Hematopoietic multipotent progenitor cell treated with erythropoietin and hydrocortisone succinate and interleukin-3 and kit ligand, for 4 days (in vitro differentiated cells): ENCODE data around the gene SYTL2.

Experiments used
- DNase-seq: peaks from one replicate; pipeline ENCODE4 v3.0.0-alpha.2; 2015

SYTL2 gene

GRCh38 chr11:85825616-85826015, 14.7 kb upstream of the SYTL2 start:
- no peak for DNase-seq

DNA sequence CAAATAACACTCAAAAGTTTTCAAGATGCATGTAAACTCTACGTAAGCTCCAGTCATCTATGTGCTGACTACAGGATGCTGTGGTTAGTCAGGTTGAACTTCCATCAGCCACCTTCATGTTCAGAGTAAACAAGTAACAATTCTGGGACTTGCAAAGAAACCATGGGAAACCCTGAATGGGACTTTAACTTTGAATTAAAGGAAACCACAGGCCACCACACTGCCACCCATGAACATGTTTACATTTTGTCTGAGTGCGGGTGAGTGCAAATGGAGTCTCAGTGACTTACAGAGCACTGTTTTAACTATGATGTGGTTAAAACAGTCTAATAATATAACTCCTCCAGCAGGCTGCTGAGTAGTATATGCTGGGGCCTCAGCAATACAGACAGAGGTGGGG, 12.9 kb upstream of the SYTL2 start:
- DNase-seq: no peak

DNA sequence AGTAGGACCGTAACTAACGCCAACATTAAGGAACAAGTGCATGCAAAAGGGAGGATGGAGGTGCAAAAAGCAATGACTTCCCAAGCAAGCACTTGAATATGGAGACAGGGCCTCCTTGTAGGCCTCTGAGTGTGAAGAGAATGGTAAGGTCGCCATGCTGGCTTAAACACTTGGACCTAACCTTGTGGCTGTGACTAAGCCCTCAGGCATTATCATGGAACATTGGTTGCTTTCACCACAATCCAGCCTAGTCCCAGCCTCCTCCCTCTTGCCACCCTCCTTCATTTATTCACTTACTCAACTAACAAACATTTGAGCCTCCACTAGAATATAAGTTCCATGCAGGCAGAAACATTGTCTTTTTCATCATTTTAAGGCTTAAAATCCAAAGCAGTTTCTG, 11.9 kb upstream of the SYTL2 start:
- no peak for DNase-seq

- no peak for DNase-seq
Measured at GRCh38 chr11:85821636-85822035, 10.7 kb upstream of the SYTL2 start.

DNA sequence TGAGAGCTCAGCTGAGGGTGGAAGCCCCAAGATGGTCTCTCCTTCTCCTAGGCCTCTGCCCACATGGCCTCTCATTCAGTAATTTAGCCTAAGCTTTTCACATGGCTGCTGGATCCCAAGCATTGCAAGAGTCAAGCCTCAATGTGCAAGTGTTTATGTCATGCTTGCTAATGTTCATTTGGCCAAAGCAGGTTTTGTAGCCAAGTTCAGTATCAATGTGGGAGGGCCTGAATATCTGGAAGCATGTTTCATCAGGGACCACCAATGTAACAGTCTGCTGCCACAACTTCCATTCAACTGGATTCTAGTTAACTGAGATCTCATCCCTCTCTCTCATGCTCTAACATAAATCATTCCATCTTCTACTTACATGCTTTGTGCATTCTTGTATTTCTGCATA, 8.5 kb upstream of the SYTL2 start:
- DNase-seq: no peak

DNA sequence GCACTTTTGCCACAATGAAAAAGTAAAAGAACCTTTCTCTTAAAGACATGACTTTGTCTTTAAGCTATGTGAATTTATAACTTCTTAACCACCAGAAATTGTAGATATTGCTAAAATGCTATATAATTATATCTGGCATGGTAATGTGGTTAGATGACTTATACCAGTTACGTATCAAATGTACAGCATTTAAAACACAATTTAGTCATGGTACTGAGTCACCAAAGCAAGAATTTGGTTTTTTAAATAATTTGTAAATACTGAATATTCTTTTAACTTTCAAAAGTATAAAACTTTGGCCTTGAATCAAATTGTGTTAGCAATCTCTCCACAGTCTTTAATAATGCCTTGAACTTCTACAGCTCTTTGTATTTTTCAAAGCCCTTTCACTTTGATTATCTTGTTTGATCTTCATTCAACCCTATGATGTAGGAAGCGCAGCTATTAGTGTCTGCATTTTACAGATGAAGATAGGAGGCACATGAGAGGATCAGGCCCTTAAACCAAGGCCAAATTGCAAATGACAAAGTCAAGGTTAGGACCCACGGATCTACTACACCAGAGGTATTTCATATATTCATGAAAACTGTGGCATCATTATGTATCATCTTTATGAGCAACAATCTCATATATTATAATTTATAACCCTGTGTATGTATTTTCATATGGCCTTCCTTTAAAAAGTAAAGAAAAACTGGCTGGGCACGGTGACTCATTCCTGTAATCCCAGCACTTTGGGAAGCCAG, 4.4 kb upstream of the SYTL2 start:
- no peak for DNase-seq

GRCh38 chr11:85813721-85814120, 2.8 kb upstream of the SYTL2 start:
- no peak for DNase-seq

DNA sequence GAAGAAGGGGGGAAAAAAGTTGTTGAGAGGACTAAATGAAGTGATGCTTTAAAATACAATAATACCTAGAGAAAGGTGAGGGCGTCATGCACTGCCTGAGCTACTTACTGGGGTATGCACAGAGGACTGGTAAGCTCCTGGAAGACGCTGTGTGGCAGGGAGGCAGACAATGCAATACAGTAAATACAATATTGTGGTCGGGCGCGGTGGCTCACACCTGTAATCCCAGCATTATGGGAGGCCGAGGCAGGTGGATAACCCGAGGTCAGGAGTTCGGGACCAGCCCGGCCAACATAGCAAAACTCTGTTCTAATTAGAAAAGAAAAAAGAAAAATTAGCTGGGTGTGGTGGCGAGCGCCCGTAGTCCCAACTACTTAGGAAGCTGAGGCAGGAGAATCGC, 683 bp upstream of the SYTL2 start:
- DNase-seq: no peak

DNA sequence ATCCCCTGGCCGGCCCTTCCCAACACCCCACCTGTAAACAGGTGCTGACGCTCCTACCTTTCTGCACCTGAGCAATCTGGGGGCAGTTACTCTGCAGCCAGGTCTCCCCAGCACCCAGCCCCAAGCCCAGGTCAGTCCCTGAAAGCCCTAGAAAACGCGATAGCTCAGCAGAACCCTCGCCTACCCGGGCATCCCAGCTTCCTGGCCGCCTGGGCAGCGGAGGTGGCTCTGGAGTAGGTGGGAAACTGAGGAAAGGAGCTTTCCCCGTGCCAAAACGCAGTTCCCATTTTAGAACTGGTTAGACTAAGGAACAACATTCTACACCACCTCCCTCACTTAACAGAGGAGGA, 445 bp downstream of the SYTL2 start:
- DNase-seq: no peak

DNA sequence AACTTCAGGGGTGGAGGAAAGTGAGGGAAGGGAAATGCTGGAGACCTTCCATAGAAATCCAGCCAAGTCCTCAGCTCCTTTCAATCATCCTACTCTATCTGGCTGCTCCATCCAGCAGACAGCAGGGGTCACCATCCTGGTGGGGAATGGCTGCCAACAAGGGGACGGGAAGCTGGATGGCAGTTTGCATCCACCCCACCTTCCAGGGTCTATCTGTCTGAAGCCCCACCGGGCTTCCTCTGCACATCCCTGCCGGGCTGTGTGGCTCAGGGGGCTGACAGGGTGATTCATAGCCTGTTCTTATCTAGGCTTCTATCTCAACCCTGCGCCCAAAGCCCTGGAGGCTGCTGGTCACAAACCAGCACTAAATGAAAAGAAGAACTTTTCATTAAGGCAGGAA, 1.1 kb downstream of the SYTL2 start:
- peak; percentile 66 for DNase-seq

DNA sequence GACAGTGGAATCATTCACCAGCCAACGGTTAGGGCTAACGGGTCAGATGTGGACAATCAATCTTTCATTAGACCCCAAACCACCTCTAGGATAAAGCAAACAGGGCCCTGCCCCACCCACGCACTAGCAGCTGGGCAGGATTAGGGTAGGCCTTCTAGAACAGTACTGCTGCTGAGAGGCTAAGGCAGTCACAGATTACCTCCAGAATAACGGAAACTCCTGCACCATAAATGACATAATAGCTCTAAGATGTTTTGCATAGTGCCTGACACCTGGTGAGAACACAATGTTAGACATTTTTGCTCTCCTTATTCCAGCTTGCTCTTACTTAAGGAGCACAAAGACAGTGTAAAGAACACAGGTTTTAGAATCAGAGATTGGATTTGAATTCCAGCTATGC, 1.8 kb downstream of the SYTL2 start:
- DNase-seq: no peak

GRCh38 chr11:85806876-85807275, 4.1 kb downstream of the SYTL2 start:
- DNase-seq: no peak

DNA sequence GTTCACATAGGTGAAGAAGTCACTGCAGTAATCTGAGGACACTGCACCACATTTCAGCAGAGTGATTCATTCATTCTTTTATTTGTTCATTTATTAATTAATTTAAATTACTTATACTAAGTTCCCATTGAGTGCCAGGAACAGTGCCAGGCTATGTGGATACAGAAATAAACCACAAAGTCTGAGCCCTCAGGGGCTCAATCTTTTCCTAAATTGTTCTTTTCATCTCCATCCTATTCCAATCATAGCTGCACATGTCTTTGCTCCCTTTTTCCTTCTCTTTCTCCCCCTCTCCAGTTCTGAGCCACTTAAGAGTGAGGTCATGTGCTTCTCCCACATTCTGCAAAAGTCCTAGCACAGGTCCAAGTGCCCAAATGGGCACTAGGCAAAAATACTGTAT, 4.9 kb downstream of the SYTL2 start:
- no peak for DNase-seq

GRCh38 chr11:85805387-85805786, 5.6 kb downstream of the SYTL2 start:
- no peak for DNase-seq

GRCh38 chr11:85803920-85804319, 7.0 kb downstream of the SYTL2 start:
- DNase-seq: no peak

DNA sequence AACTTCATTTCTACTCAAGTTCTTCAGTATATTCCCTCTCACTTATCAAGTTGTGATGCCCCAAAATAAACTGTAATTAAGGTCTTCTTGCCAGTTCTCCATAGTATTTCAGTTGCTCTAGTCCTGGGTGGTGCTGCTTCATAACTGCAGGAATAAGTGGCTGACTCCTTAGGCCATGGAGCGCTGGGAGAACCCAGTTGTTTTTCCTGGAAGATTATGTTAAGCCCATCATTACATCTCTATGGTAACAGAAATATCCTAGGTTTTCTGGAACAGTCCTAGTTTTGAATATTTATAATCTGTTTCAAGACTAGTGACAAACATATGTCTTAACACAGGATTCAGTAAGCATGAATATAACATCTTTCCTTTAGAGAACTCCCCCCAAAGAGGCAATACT, 7.6 kb downstream of the SYTL2 start:
- no peak for DNase-seq

GRCh38 chr11:85801527-85801926, 9.4 kb downstream of the SYTL2 start:
- DNase-seq: no peak

- no peak for DNase-seq
Measured at GRCh38 chr11:85800595-85801342, 10.2 kb downstream of the SYTL2 start.

DNA sequence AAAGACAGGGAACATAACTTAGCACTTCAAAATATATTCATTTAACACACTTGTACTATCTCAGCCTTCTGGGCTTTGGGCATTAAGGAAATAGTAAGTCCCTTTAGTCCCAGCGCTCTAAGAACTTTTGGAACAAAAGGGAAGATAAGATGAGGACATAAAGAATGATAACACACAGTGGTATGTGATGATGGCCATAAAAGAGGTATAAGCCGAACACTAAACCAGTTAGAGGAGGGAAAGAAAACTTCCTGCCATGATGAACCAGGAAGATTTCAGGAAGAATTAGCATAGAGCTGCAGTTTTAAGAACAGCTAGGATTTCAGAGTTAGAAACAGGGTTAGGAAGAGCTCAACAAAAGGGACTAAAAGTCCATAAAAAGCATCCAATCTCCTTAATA, 11.8 kb downstream of the SYTL2 start:
- no peak for DNase-seq

DNA sequence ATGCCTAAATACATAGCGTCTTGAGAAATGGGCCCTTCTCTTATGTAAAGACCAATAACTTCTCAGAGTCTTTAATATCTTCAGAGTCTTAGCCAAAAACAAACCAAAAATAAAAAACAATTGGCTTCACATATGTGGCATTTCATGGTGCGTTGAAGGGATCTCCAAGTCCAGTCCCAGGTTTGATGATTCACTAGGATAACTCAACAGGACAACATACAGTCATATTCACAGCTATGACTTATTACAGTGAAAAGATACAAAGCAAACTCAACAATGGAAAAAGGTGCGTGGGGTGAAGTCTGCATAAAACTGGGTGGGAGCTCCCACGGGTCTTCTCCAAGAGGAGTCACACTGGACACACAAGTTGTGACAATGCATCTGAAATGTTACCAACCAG, 12.6 kb downstream of the SYTL2 start:
- DNase-seq: no peak

DNA sequence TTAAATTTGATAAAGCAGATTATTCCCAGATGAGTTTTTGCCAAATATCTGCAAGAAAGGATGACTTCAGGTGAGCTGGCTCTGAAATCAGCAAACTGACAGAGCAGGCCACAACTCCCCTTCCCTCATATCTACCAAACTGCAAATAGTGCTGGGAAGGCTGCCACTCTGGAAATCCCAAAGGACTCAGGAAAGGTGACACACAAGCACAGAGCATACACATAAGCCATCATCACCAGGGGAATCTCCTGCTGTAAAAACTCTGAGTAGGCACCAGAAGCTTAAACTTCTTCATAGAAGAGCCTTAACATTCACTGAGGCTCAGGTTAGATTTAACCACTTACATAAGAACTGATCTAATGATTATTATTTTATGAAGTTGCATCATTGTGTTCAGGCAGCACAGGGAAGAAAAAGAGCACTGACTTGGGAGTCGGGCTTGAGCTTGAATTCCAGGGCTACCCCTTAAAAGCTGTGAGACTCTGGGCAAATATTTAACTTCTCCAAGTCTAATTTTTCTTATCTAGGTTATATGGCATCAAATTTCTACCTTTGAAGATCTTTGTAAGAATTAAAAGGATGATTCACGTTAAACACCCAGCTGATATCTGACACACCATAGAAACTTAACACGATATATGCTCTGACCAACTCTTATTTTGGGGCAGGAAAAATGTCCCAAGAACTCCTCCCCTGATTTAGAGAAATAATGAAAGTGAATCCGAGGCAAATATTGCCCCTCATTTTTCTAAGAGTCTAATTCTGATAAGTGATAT, 15.0 kb downstream of the SYTL2 start:
- DNase-seq: no peak

DNA sequence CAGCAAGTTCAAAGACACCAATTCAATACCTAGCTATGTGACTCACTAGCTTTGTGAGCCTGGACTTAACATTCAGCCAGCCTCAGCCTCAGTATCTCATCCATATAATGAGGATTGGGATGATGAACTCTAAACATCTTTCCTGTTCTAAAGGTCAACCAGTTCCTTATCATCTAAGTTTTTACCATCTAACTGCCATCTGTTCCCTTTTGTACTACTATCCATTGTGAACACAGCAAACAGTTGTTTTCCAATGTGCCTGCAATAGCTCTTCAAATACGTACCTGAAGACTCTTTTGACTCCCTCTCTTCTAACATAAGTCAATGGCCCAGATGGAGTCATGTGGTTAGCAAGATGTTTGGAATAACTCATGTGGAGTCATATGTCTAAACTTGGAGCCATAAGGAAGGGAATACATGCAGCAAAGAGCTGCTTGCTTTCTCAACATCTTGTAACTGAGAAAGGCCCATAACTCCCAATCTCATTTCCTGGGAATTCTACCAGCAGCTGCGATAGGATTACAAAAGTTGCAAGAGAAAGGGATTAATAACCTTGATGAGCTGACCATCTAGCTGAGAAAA, 19.4 kb downstream of the SYTL2 start:
- DNase-seq: no peak
